Adrenal gland (tissue), 12 donors: Measurements from ENCODE around the gene NTSR2. TPM values are rescaled to one million over a fixed set of nuclear protein-coding genes. Genes with fewer than 3 reads are reported as not detected.

ENCODE experiments used
- DNase-seq, 7 donors: peaks; one replicate each; pipeline ENCODE4 v3.0.0-alpha.2; 2019 to 2020
- H3K27ac ChIP-seq, 5 donors: fragments of 200-600 bp; sonication (generic) in 4 of 5; 1 replicate in 3 of 5; 2 replicates in 2 of 5; pipeline versions ENCODE4 v1.5.1 to v1.8.0; 2016 to 2020; ENCODE audit warnings: mild to moderate bottlenecking in 1 of 5
- H3K27me3 ChIP-seq: fragments of 200-600 bp; 2 replicates; pipeline ENCODE4 v1.8.0; 2021
- H3K36me3 ChIP-seq, 2 donors: fragments of 200-600 bp; replicated peaks in 1 of 2; 1 replicate in 1 of 2; 2 replicates in 1 of 2; pipeline versions ENCODE4 v1.5.1 to v1.8.0; 2018 to 2022
- H3K4me1 ChIP-seq, 2 donors: fragments of 200-600 bp; replicated peaks in 1 of 2; 1 replicate in 1 of 2; 2 replicates in 1 of 2; pipeline versions ENCODE4 v1.5.1 to v1.8.0; 2018 to 2021
- H3K4me3 ChIP-seq, 4 donors: fragments of 200-600 bp; sonication (generic) in 3 of 4; one replicate each; pipeline ENCODE4 v1.5.1; 2016 to 2018
- H3K9me3 ChIP-seq, 3 donors: fragments of 200-600 bp; sonication (generic) in 1 of 3; replicated peaks in 1 of 3; 1 replicate in 2 of 3; 2 replicates in 1 of 3; pipeline versions ENCODE4 v1.5.1 to v1.8.0; 2016 to 2021
- CTCF ChIP-seq, 6 experiments: fragments of 450-650 bp in 4 of 6; fragments of 200-600 bp in 2 of 6; sonication (generic) in 1 of 6; IDR thresholded peaks; 1 replicate in 5 of 6; 2 replicates in 1 of 6; pipeline versions ENCODE4 v1.5.1 to v1.8.0; 2016 to 2021; ENCODE audit warnings: antibody characterized with exemption in 6 of 6, mild to moderate bottlenecking in 2 of 6, moderate library complexity in 1 of 6
- POLR2A ChIP-seq, 2 donors: fragments of 450-650 bp; IDR thresholded peaks; one replicate each; pipeline ENCODE4 v1.6.1; 2017; ENCODE audit warnings: antibody characterized with exemption in 2 of 2, mild to moderate bottlenecking in 2 of 2, moderate library complexity in 1 of 2
- WGBS, 4 donors: extraction: QIAGEN DNeasy Blood & Tissue Kit in 2 of 4; methylation state at CpG; one replicate each; pipeline versions ENCODE4 v1.1.5 to v1.1.7; 2013 to 2017; 5-methylcytosine and 5-hydroxymethylcytosine counted together
- intact Hi-C, 2 donors: fragments of 100-400 bp; cut with DNase I; formaldehyde crosslinking; loops; one replicate each; pipeline versions ENCODE4 v1.14.1 to v1.15.0; 2022 to 2023
- polyA plus RNA-seq, 3 donors: library from polyadenylated mRNA; stranded (reverse); fragments of 200-250 nt in 2 of 3; fragments of 350-450 nt in 1 of 3; fragmentation: Illumina TruSeq in 1 of 3; extraction: RNeasy Lipid Tissue Mini Kit (QIAGEN cat#74804) in 1 of 3; gene quantifications; one replicate each; pipeline ENCODE4 v1.2.3, GENCODE V29; 2013 to 2014
- total RNA-seq, 9 donors: library from RNA; depleted of rRNA in 4 of 9; stranded (reverse); fragments of >200 nt in 4 of 9; fragments of 120-200 nt in 1 of 9; fragmentation: NEBNext Ultra II Directional in 1 of 9; extraction: Animal tissue kit (Norgen Biotek cat#: 25700) in 1 of 9; gene quantifications; one replicate each; pipeline versions ENCODE4 v1.1.0 to v1.2.4, GENCODE V29; 2013 to 2023
- donor health status: healthy with polysubstance abuse.
- donor health status: Bipolar disorder and iron deficiency.
- donor health status: DM: yes; HTN: yes; CAD: no.
- donor health status: DM: no; HTN: no; CAD: no.
- donor health status: DM: no; HTN: no; CAD: no.
- donor health status: DM: yes; HTN: yes; CAD: no.

The NTSR2 gene
- total and polyA plus RNA-seq, 12 donors = 0.06 to 10.3 (median 1.1) TPM

- H3K36me3 ChIP-seq = no peaks in the 10 kb centered on the region
- TF ChIP-seq POLR2A (IDR thresholded peaks at IDR 0.05) = no peak
- no peak for TF ChIP-seq CTCF (IDR thresholded peaks at IDR 0.05)
- WGBS, 4 donors = 78 to 90% (median 87%) methylated on average over 11 of the region's 11 CpGs
- H3K27me3 ChIP-seq = no peaks in the 10 kb centered on the region
- no peak overlapping the region for H3K4me3 ChIP-seq
- no peaks in the 10 kb centered on the region for H3K9me3 ChIP-seq
- no peaks in the 10 kb centered on the region for H3K4me1 ChIP-seq
- intact Hi-C loops = no loop called here
- no peak for DNase-seq
- H3K27ac ChIP-seq = no peak overlapping the region
Observed at GRCh38 chr2:11636593-11637295, 33.3 kb downstream of the NTSR2 start.

GRCh38 chr2:11635141-11635540 lies 34.9 kb downstream of the NTSR2 start:
- Histone ChIP-seq H3K4me3 (no peak overlapping the region), H3K9me3 (no peaks in the 10 kb centered on the region), H3K27ac (no peak overlapping the region), H3K27me3 (no peaks in the 10 kb centered on the region), H3K4me1 (no peaks in the 10 kb centered on the region), H3K36me3 (no peaks in the 10 kb centered on the region)
- WGBS, 4 donors = 94 to 96% (median 94%) methylated on average over 7 to 15 of the region's 15 CpGs
- no peak for TF ChIP-seq POLR2A (IDR thresholded peaks at IDR 0.05)
- no peak for TF ChIP-seq CTCF (IDR thresholded peaks at IDR 0.05)
- DNase-seq = no peak
- intact Hi-C loops = no loop called here

- H3K27me3 ChIP-seq = no peaks in the 10 kb centered on the region
- TF ChIP-seq POLR2A (IDR thresholded peaks at IDR 0.05) (no peak), CTCF (IDR thresholded peaks at IDR 0.05) (no peak)
- H3K27ac ChIP-seq = no peak overlapping the region
- no peak overlapping the region for H3K4me3 ChIP-seq
- WGBS, 4 donors = 87 to 94% (median 91%) methylated on average over 15 of the region's 15 CpGs
- H3K36me3 ChIP-seq = no peaks in the 10 kb centered on the region
- H3K4me1 ChIP-seq = no peaks in the 10 kb centered on the region
- intact Hi-C loops = no loop called here
- no peak for DNase-seq
- no peaks in the 10 kb centered on the region for H3K9me3 ChIP-seq
Observed at GRCh38 chr2:11634584-11634983, 35.4 kb downstream of the NTSR2 start.

GRCh38 chr2:11633923-11634478 lies 36.0 kb downstream of the NTSR2 start:
- DNase-seq = no peak
- TF ChIP-seq CTCF (IDR thresholded peaks at IDR 0.05) (no peak), POLR2A (IDR thresholded peaks at IDR 0.05) (no peak)
- no peaks in the 10 kb centered on the region for H3K36me3 ChIP-seq
- no peaks in the 10 kb centered on the region for H3K9me3 ChIP-seq
- H3K4me1 ChIP-seq = no peaks in the 10 kb centered on the region
- WGBS, 4 donors = 88 to 97% (median 92%) methylated on average over 11 to 28 of the region's 28 CpGs
- H3K27ac ChIP-seq = no peak overlapping the region
- no peak overlapping the region for H3K4me3 ChIP-seq
- H3K27me3 ChIP-seq = no peaks in the 10 kb centered on the region
- intact Hi-C loops = no loop called here
